H1 (cell line): ENCODE measurements around the gene GNAQ. TPM values are rescaled to one million over a fixed set of nuclear protein-coding genes. Genes with fewer than 3 reads are reported as not detected.

Source experiments
- CTCF ChIA-PET: fragments of 300-600 bp; sonication (Branson Sonifier 250); formaldehyde crosslinking; loops from one replicate; lab custom pipeline; 2021; ENCODE audit not compliant: partially characterized antibody; lab: Charles Lee
- POLR2A ChIA-PET: fragments of 300-600 bp; sonication (Branson Sonifier 250); formaldehyde crosslinking; loops from one replicate; lab custom pipeline; 2021; ENCODE audit warnings: inconsistent platforms; ENCODE audit not compliant: partially characterized antibody; lab: Charles Lee
- DNase-seq, 2 experiments: peaks; one replicate each; pipeline versions ENCODE4 v3.0.0 to v3.0.0-alpha.2; 2010 to 2022; ENCODE audit warnings: low spot score in 2 of 2, low read depth in 1 of 2, mixed read lengths in 1 of 2
- FAIRE-seq: peaks from 2 replicates; lab custom pipeline; 2011; peaks lifted over from hg19 to GRCh38; lab: Jason Lieb, UNC
- H2AFZ ChIP-seq: 2 replicates; pipeline ENCODE4 v1.8.1; 2012; ENCODE audit warnings: low read length, inconsistent platforms
- H2AK5ac ChIP-seq: 2 replicates; pipeline ENCODE4 v1.6.1; 2013; ENCODE audit warnings: low read depth, low read length
- H2BK120ac ChIP-seq: replicated peaks from 2 replicates; pipeline ENCODE3; 2013; ENCODE audit warnings: low read depth, low read length, inconsistent platforms
- H2BK12ac ChIP-seq: 2 replicates; pipeline ENCODE4 v1.6.1; 2013; ENCODE audit warnings: low read depth, low read length
- H2BK15ac ChIP-seq: 2 replicates; pipeline ENCODE4 v1.6.1; 2013; ENCODE audit warnings: low read length
- H2BK20ac ChIP-seq: 2 replicates; pipeline ENCODE4 v1.6.1; 2013; ENCODE audit warnings: low read length
- H2BK5ac ChIP-seq: 2 replicates; pipeline ENCODE4 v1.6.1; 2013; ENCODE audit warnings: low read depth, low read length
- H3K14ac ChIP-seq: 2 replicates; pipeline ENCODE4 v1.6.1; 2013; ENCODE audit warnings: inconsistent platforms; ENCODE audit not compliant: insufficient read length
- H3K18ac ChIP-seq: 2 replicates; pipeline ENCODE4 v1.6.1; 2013; ENCODE audit warnings: low read length; ENCODE audit errors: extremely low read depth
- H3K23ac ChIP-seq: 2 replicates; pipeline ENCODE4 v1.6.1; 2013; ENCODE audit warnings: inconsistent platforms; ENCODE audit not compliant: insufficient read length
- H3K23me2 ChIP-seq: 2 replicates; pipeline ENCODE4 v1.6.1; 2013; ENCODE audit warnings: low read depth, low read length
- H3K27ac ChIP-seq: 2 replicates; pipeline ENCODE4 v1.6.1; 2011; ENCODE audit warnings: low read depth, low read length, inconsistent platforms
- H3K27me3 ChIP-seq, 4 experiments: replicated peaks in 1 of 4; 1 replicate in 1 of 4; 2 replicates in 3 of 4; pipeline versions ENCODE4 v1.6.1 to v1.8.1; 2011 to 2013; ENCODE audit warnings: low read length in 3 of 4, mild to moderate bottlenecking in 3 of 4, inconsistent platforms in 2 of 4, mixed read lengths in 2 of 4, moderate library complexity in 1 of 4; ENCODE audit not compliant: control insufficient read depth in 3 of 4, insufficient read depth in 3 of 4; ENCODE audit errors: extremely low read depth in 1 of 4
- H3K36me3 ChIP-seq, 4 experiments: 2 replicates each; pipeline versions ENCODE4 v1.6.1 to v1.8.1; 2011 to 2013; ENCODE audit warnings: mild to moderate bottlenecking in 4 of 4, low read length in 3 of 4, moderate library complexity in 2 of 4, control low read depth in 1 of 4, inconsistent platforms in 1 of 4; ENCODE audit not compliant: insufficient read depth in 4 of 4, control insufficient read depth in 2 of 4
- H3K4ac ChIP-seq: replicated peaks from 2 replicates; pipeline ENCODE3; 2013; ENCODE audit warnings: low read length, low read depth, mixed read lengths, inconsistent platforms; ENCODE audit not compliant: insufficient read length
- H3K4me1 ChIP-seq, 4 experiments: replicated peaks in 1 of 4; 1 replicate in 1 of 4; 2 replicates in 3 of 4; pipeline versions ENCODE4 v1.6.1 to v1.8.1; 2011 to 2013; ENCODE audit warnings: low read length in 3 of 4, inconsistent platforms in 2 of 4, mixed read lengths in 1 of 4; ENCODE audit not compliant: insufficient read depth in 4 of 4, control insufficient read depth in 3 of 4
- H3K4me2 ChIP-seq, 2 experiments: 2 replicates each; pipeline versions ENCODE4 v1.6.1 to v1.8.1; 2011 to 2013; ENCODE audit warnings: low read depth in 2 of 2, low read length in 2 of 2, control low read depth in 1 of 2, inconsistent platforms in 1 of 2, mild to moderate bottlenecking in 1 of 2; ENCODE audit not compliant: insufficient read depth in 1 of 2
- H3K4me3 ChIP-seq, 4 experiments: fragments of 200-600, 300-600 bp in 1 of 4; sonication (generic), shearing (Covaris generic), sonication (Bioruptor Twin) in 1 of 4; 2 replicates each; pipeline versions ENCODE4 v1.5.1 to v1.8.1; 2011 to 2016; ENCODE audit warnings: low read length in 4 of 4, low read depth in 3 of 4, control low read depth in 2 of 4, inconsistent platforms in 2 of 4, mild to moderate bottlenecking in 2 of 4, mixed read lengths in 1 of 4, moderate library complexity in 1 of 4; ENCODE audit not compliant: insufficient read depth in 2 of 4; ENCODE audit errors: extremely low read depth in 1 of 4
- H3K56ac ChIP-seq: replicated peaks from 2 replicates; pipeline ENCODE3; 2013; ENCODE audit warnings: low read depth, mild to moderate bottlenecking, mixed read lengths, low read length, inconsistent platforms; ENCODE audit not compliant: insufficient read length
- H3K79me1 ChIP-seq: 2 replicates; pipeline ENCODE4 v1.6.1; 2013; ENCODE audit warnings: low read depth, low read length, control low read depth
- H3K79me2 ChIP-seq, 2 experiments: 2 replicates each; pipeline versions ENCODE4 v1.6.1 to v1.8.1; 2012 to 2013; ENCODE audit warnings: low read length in 2 of 2, mild to moderate bottlenecking in 2 of 2, inconsistent platforms in 1 of 2; ENCODE audit not compliant: insufficient read depth in 2 of 2, control insufficient read depth in 1 of 2
- H3K9ac ChIP-seq, 4 experiments: replicated peaks in 1 of 4; 1 replicate in 1 of 4; 2 replicates in 3 of 4; pipeline versions ENCODE4 v1.6.1 to v1.8.1; 2011 to 2013; ENCODE audit warnings: low read depth in 3 of 4, low read length in 3 of 4, control low read depth in 2 of 4, mild to moderate bottlenecking in 2 of 4, moderate library complexity in 2 of 4, inconsistent platforms in 1 of 4; ENCODE audit errors: extremely low read depth in 1 of 4
- H3K9me3 ChIP-seq, 2 experiments: 2 replicates each; pipeline versions ENCODE4 v1.6.1 to v1.8.1; 2012 to 2013; ENCODE audit warnings: mild to moderate bottlenecking in 2 of 2, moderate library complexity in 2 of 2, control low read depth in 1 of 2, inconsistent platforms in 1 of 2, low read depth in 1 of 2, low read length in 1 of 2, mixed read lengths in 1 of 2; ENCODE audit not compliant: insufficient read depth in 2 of 2
- H4K20me1 ChIP-seq, 2 experiments: replicated peaks in 1 of 2; 2 replicates each; pipeline versions ENCODE3 to v1.8.1; 2011 to 2013; ENCODE audit warnings: inconsistent platforms in 2 of 2, low read length in 2 of 2, mild to moderate bottlenecking in 1 of 2; ENCODE audit not compliant: insufficient read depth in 2 of 2, control insufficient read depth in 1 of 2
- H4K5ac ChIP-seq: 2 replicates; pipeline ENCODE4 v1.6.1; 2013; ENCODE audit warnings: low read length, low read depth, mixed read lengths, inconsistent platforms; ENCODE audit not compliant: insufficient read length
- H4K8ac ChIP-seq: 2 replicates; pipeline ENCODE4 v1.8.0; 2013; ENCODE audit warnings: mild to moderate bottlenecking, moderate library complexity, low read length, inconsistent platforms; ENCODE audit not compliant: insufficient read depth; ENCODE audit errors: extremely low read depth
- H4K91ac ChIP-seq: replicated peaks from 2 replicates; pipeline ENCODE3; 2013; ENCODE audit warnings: low read length, mixed read lengths, inconsistent platforms; ENCODE audit not compliant: insufficient read length
- BACH1 ChIP-seq: IDR thresholded peaks from 2 replicates; pipeline ENCODE4 v1.6.1; 2012; ENCODE audit warnings: low read length, improper control_type of control experiment
- CTBP2 ChIP-seq: IDR thresholded peaks from 2 replicates; pipeline ENCODE4 v1.7.0; 2011; ENCODE audit warnings: borderline replicate concordance, mild to moderate bottlenecking, moderate library complexity, mixed read lengths, low read length; ENCODE audit not compliant: insufficient read depth, insufficient read length
- E2F6 ChIP-seq: IDR thresholded peaks from 2 replicates; pipeline ENCODE4 v1.6.1; 2012; ENCODE audit warnings: inconsistent platforms
- GTF2F1 ChIP-seq: IDR thresholded peaks from 2 replicates; pipeline ENCODE4 v1.6.1; 2012; ENCODE audit warnings: low read depth, low read length, improper control_type of control experiment, borderline replicate concordance
- HDAC2 ChIP-seq, 2 experiments: fragments of 300-600 bp in 1 of 2; sonication (generic) in 1 of 2; IDR thresholded peaks; 2 replicates each; pipeline ENCODE4 v1.6.1; 2011 to 2012; ENCODE audit warnings: low read depth in 2 of 2, low read length in 2 of 2, mild to moderate bottlenecking in 2 of 2, moderate library complexity in 2 of 2, borderline replicate concordance in 1 of 2, inconsistent platforms in 1 of 2
- HDAC6 ChIP-seq: IDR thresholded peaks from one replicate; pipeline ENCODE4 v1.7.1; 2012; ENCODE audit warnings: low read depth, mild to moderate bottlenecking, inconsistent platforms, low read length, moderate library complexity
- RBBP5 ChIP-seq: IDR thresholded peaks from 2 replicates; pipeline ENCODE4 v1.7.1; 2012; ENCODE audit warnings: low read depth, mild to moderate bottlenecking, inconsistent platforms, low read length, moderate library complexity, borderline replicate concordance
- SP1 ChIP-seq: IDR thresholded peaks from 2 replicates; pipeline ENCODE4 v1.6.1; 2011; ENCODE audit warnings: low read depth, low read length
- SP4 ChIP-seq: IDR thresholded peaks from 2 replicates; pipeline ENCODE4 v1.6.1; 2012; ENCODE audit warnings: low read length, inconsistent platforms
- SUZ12 ChIP-seq: fragments of 200-600 bp; sonication (generic); IDR thresholded peaks from 2 replicates; pipeline ENCODE4 v1.6.1; 2012; ENCODE audit warnings: mild to moderate bottlenecking, inconsistent platforms, low read length, moderate library complexity, mixed read lengths
- TAF1 ChIP-seq: IDR thresholded peaks from 2 replicates; pipeline ENCODE4 v1.6.1; 2011; ENCODE audit warnings: mild to moderate bottlenecking, low read depth, low read length
- YY1 ChIP-seq: IDR thresholded peaks from 2 replicates; pipeline ENCODE4 v1.6.1; 2011; ENCODE audit warnings: low read depth, mild to moderate bottlenecking, low read length
- WGBS, 2 experiments: shearing (Covaris generic) in 1 of 2; methylation state at CpG; one replicate each; pipeline versions ENCODE4 v1.1.6 to v1.1.7; 2013 to 2015; ENCODE audit warnings: low lambda C conversion rate in 2 of 2, mixed read lengths in 2 of 2, inconsistent platforms in 1 of 2, low coverage in 1 of 2, missing lambda C conversion rate in 1 of 2; ENCODE audit not compliant: insufficient replicate concordance in 2 of 2, insufficient coverage in 1 of 2, insufficient read length in 1 of 2; ENCODE audit errors: extremely low coverage in 1 of 2, missing lambda C conversion rate in 1 of 2; 5-methylcytosine and 5-hydroxymethylcytosine counted together
- polyA plus RNA-seq, 7 experiments: library from polyadenylated mRNA; depleted of rRNA in 3 of 7; stranded (reverse) in 5 of 7; unstranded in 2 of 7; fragments of >200 nt in 5 of 7; fragments of 200-250 nt in 2 of 7; gene quantifications; 1 replicate in 5 of 7; 2 replicates in 1 of 7; 4 replicates in 1 of 7; pipeline versions ENCODE4 v1.2.1 to v1.2.3, GENCODE V29; 2011 to 2013; ENCODE audit warnings: missing spikeins in 2 of 7, mixed read lengths in 2 of 7
- total RNA-seq: library from RNA; stranded (reverse); fragmentation: NEBNext Ultra II Directional; extraction: Animal tissue kit (Norgen Biotek cat#: 25700); gene quantifications from 2 replicates; pipeline ENCODE4 v1.2.1, GENCODE V29; 2021

GNAQ gene
- total and polyA plus RNA-seq, 2 of the 8 experiments (the other 6 are each of a cell fraction or from before 2014, with no cell fraction given), result 22.8 to 63.8 TPM

- peaks cover 0 to 13% (median 4%) of the 10 kb centered on the region in 4 experiments; a peak in 4 of 8 replicates for H3K36me3 ChIP-seq
- no peak overlapping the region for H3K4ac ChIP-seq
- H2BK120ac ChIP-seq, result no peak overlapping the region
- no peaks in the 10 kb centered on the region for H3K27me3 ChIP-seq
- no peak overlapping the region for H2AFZ ChIP-seq
- CTCF ChIA-PET, result interaction anchor here (1.5 kb wide), 1 partner anchor 272 kb away, joined by 5 read pairs; no protein-coding TSS in a partner anchor
- no peak overlapping the region for H2BK15ac ChIP-seq
- H3K79me1 ChIP-seq, result no peaks in the 10 kb centered on the region
- H4K5ac ChIP-seq, result no peak overlapping the region
- POLR2A ChIA-PET, result no interaction called here
- H4K91ac ChIP-seq, result no peak overlapping the region
- no peak overlapping the region for H3K14ac ChIP-seq
- no peak overlapping the region for H4K8ac ChIP-seq
- H3K4me3 ChIP-seq, result no peak overlapping the region
- H3K9me3 ChIP-seq, result no peaks in the 10 kb centered on the region
- FAIRE-seq (no peak), DNase-seq (no peak)
- H3K56ac ChIP-seq, result no peak overlapping the region
- 84% methylated on average over 1 of the region's 1 CpG; no CpG with 5 or more reads in 1 of the 2 experiments for WGBS, 2 experiments
- no peak overlapping the region for H3K27ac ChIP-seq
- H3K4me1 ChIP-seq, result peaks cover 0 to 2% (median 0%) of the 10 kb centered on the region in 4 experiments; a peak in 1 of 7 replicates
- no peak overlapping the region for H2BK5ac ChIP-seq
- no peaks in the 10 kb centered on the region for H3K79me2 ChIP-seq
- H3K18ac ChIP-seq, result no peak overlapping the region
- no peak overlapping the region for H2BK20ac ChIP-seq
- H2BK12ac ChIP-seq, result no peak overlapping the region
- H3K9ac ChIP-seq, result no peak overlapping the region
- H3K23ac ChIP-seq, result no peak overlapping the region
- no peak for TF ChIP-seq BACH1
- no peak for TF ChIP-seq SP4
- no peak for TF ChIP-seq SUZ12
- no peak for TF ChIP-seq RBBP5
- no peak for TF ChIP-seq E2F6
- no peak for TF ChIP-seq GTF2F1
- no peak for TF ChIP-seq CTBP2
- no peak for TF ChIP-seq SP1
- TF ChIP-seq HDAC2 (IDR thresholded peaks at IDR 0.05; ENCODE audit: borderline replicate concordance in 1 of 2, low read depth in 2 of 2, low read length in 2 of 2), result no peak
- TF ChIP-seq TAF1, result no peak
- TF ChIP-seq YY1, result no peak
- no peak for TF ChIP-seq HDAC6
- H3K23me2 ChIP-seq, result no peaks in the 10 kb centered on the region
- H3K4me2 ChIP-seq, result no peak overlapping the region
- H2AK5ac ChIP-seq, result no peak overlapping the region
- no peaks in the 10 kb centered on the region for H4K20me1 ChIP-seq
Observed at GRCh38 chr9:77729177-77729576, 302.4 kb downstream of the GNAQ start.
